GM12873 (cell line): ENCODE measurements around the gene HELZ.

ENCODE experiments used
- TF ChIP-seq, protein P1 (sequence below): IDR thresholded peaks from 2 replicates; pipeline ENCODE4 v1.5.1; 2012; ENCODE audit warnings: low read depth, mild to moderate bottlenecking, moderate library complexity, low read length, control low read depth; ENCODE audit not compliant: insufficient read depth; ENCODE audit errors: missing control alignments

HELZ gene

DNA sequence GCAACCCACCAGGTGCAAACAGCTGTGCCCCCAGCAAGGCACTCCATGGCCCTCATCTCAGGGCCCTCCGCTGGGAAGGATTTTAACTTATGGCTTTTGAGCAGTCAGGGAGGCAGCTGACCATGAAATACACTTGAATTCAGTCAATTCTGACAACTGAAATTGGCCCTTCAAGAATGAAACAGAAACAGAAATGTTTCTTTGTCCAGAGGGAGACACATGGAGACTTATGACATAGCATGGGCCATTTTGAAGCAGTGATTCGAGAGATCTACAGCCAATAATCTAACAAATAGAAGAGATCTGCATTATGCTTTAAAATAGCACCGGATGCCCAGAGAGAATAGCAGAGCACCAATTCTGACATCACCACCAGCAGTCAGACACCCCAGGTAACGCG, 193.2 kb downstream of the HELZ start:
- TF ChIP-seq, protein P1, sequence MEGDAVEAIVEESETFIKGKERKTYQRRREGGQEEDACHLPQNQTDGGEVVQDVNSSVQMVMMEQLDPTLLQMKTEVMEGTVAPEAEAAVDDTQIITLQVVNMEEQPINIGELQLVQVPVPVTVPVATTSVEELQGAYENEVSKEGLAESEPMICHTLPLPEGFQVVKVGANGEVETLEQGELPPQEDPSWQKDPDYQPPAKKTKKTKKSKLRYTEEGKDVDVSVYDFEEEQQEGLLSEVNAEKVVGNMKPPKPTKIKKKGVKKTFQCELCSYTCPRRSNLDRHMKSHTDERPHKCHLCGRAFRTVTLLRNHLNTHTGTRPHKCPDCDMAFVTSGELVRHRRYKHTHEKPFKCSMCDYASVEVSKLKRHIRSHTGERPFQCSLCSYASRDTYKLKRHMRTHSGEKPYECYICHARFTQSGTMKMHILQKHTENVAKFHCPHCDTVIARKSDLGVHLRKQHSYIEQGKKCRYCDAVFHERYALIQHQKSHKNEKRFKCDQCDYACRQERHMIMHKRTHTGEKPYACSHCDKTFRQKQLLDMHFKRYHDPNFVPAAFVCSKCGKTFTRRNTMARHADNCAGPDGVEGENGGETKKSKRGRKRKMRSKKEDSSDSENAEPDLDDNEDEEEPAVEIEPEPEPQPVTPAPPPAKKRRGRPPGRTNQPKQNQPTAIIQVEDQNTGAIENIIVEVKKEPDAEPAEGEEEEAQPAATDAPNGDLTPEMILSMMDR: no peak

DNA sequence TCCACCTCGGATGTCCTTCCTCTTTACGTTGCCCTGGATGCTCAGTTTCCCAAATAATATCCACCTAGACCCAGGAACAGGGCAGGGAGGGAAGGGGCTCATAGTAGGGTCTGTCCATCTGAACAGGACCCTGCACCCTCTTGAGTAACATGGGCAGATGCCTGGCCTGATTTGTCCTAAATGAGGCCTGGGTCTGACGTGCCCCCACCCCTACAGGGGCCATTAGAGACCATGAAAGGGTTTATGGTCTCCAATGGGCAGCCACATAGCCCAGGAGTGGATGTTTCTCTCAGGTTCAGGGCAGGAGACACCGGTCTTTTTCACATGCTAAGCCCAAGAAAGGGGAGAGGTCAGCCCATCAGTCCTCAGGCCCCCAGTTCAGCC, 193.8 kb downstream of the HELZ start:
- TF ChIP-seq, protein P1: no peak

DNA sequence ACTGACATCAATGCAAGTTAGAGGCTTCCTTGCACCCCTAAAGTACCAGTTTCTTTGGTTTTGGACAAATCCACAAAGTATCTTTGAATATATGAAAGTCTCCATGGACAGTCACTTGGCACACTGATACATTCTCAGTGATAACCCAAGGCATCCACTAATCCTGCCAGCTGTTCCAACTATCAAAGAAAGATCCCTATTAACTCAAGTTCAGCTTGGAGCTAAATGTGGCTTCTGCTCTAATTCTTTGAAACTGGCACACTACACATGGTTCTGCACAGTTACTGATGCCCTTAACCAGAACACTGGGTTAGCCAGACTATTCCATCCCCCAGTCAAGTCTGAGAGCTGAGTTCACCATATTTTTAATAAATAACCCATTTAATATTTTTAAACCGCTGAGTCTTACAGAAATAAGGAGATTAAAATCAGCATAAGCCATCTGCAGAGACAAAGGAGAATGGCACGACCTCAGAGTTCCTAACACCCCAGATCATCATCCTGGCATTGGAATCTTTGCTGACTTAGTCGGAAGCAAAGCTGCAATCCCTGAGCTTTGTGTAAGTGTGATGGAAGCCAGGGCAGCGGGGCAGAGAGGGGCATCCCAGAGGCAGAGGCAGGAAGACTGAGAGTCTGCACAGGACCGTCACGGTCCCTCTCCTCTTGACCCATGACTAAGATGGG, 194.4 kb downstream of the HELZ start:
- TF ChIP-seq, protein P1: no peak

DNA sequence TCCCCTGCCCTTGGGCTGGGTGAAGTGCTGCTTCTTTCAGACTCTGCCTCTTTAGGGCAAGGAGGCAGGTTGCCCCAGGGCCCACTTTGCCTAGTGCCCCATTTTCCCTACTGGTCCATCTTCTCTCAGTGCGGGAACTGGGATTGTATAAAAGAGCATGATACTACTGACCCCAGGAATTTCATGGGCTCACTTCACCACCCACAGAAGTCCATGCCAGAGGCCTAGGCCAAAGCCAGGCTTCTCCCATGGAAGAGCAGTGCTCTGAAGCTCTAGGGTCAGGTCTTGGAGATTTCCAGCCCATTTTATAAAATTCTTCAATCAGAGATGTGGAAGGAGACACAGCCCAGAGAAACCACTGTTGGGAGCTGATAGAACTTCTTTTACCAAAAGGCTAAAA, 194.9 kb downstream of the HELZ start:
- TF ChIP-seq, protein P1: no peak

DNA sequence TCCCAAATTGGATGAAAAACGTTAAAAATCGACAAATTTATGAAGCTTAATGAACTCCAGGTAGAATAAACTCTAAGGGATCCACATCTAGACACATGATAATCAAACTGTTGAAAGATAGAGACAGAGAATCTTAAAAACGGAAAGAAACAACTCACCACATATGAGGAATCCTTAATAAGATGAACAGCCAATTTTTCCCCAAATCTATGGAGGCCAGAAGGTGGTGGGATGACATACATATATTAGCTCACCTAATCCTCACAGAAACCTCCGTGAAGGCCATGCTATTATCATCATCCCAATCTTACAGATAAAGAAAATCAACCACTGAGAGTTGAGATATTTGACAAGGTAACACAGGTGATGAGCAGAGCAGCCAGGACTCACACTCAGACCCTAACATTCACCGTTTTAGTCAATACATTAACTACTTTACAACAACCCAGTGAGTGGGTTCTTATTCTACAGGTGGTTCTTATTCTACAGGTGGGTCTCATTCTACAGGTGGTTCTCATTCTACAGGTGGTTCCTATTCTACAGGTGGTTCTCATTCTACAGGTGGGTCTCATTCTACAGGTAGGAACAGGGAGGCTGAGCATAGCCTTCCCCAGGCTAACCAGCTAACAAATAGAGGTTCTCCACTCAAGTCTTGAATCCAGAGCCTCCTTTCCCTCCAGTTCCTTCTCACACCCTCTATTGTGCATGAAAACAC, 195.8 kb downstream of the HELZ start:
- TF ChIP-seq, protein P1: no peak

DNA sequence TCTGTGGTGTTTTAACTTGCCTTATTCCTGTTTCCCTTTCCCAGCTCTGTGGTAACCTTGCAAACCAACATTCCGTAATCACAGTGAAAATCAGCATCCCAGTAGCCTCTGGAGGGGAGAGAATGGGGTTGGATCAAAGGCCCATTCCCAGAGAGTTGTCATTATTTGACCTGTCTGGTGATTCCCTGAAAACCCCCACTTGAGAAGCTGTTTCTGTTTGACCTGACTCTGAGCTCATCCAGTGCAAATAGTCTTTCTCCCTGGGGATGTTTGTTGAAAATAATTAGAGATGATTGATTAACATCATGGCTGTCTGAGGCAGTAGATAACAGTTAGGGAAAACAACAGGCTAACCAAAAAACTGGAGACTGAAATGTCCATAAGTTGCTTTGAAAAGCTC, 197.6 kb downstream of the HELZ start:
- TF ChIP-seq, protein P1: no peak

DNA sequence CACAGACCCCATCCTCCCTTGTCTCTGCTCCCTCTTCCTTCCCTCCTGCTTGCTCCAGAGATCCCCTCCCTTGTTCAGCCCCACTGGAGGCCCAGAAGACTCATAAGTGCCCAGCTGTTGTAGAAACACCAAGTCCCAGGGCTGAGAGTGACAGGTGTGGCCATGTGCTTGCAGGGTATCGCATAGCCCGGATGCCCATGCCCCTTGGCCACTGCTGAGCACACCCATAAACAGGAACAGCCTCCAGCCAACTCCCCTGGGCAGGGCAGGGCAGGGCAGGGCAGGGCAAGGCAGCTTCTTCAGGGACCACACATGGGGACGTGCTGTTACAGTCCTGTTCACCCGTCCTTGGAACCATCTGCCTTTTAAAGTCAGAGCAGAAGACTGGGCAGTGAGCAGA, 198.6 kb downstream of the HELZ start:
- TF ChIP-seq, protein P1: no peak
